Measurements from ENCODE around the gene ASB2. TPM values are rescaled to one million over a fixed set of nuclear protein-coding genes. Genes with fewer than 3 reads are reported as not detected.
A peak's percentile ranks its signal among the peaks of the same experiment; 100 is the strongest.

Gene ASB2
- total and polyA plus RNA-seq, 2 of the 13 experiments (the other 11 are each of a cell fraction or from before 2014, with no cell fraction given), result 0.82 to 4.1 TPM

- TF ChIP-seq ZBTB46 (CRISPR knock-in tag; IDR thresholded peaks at IDR 0.05; ENCODE audit: borderline replicate concordance) (no peak), ZNF687 (CRISPR knock-in tag; IDR thresholded peaks at IDR 0.05) (peak; percentile 78), HDAC1 (CRISPR knock-in tag; IDR thresholded peaks at IDR 0.05) (peak; percentile 43; the same call in 1 of the 2 replicates), FOXA3 (CRISPR knock-in tag; IDR thresholded peaks at IDR 0.05) (0 out of 2 replicates have a peak, but pooled peaks have one; percentile 13), SOX13 (IDR thresholded peaks at IDR 0.05) (no peak), SOX13 (CRISPR knock-in tag; conservative IDR thresholded peaks at IDR 0.05 in 1 of 2, IDR thresholded peaks at IDR 0.05 in 1 of 2) (0 out of 4 replicates have a peak, but pooled peaks of 1 of the 2 experiments have one; percentile 15), STAG1 (CRISPR knock-in tag; IDR thresholded peaks at IDR 0.05) (peak; percentile 63), CHD2 (IDR thresholded peaks at IDR 0.05; ENCODE audit: low read depth, low read length) (no peak), PAF1 (CRISPR knock-in tag; IDR thresholded peaks at IDR 0.05) (no peak), ZNF333 (CRISPR knock-in tag; IDR thresholded peaks at IDR 0.05; ENCODE audit: borderline replicate concordance) (no peak), ZNF350 (CRISPR knock-in tag; IDR thresholded peaks at IDR 0.05; ENCODE audit: borderline replicate concordance, low read depth) (0 out of 2 replicates have a peak, but pooled peaks have one; percentile 47), FIP1L1 (IDR thresholded peaks at IDR 0.05; ENCODE audit: borderline replicate concordance, insufficient read depth, low read depth, low read length) (no peak), ZNF143 (CRISPR knock-in tag; IDR thresholded peaks at IDR 0.05) (no peak), HOXD1 (CRISPR knock-in tag; IDR thresholded peaks at IDR 0.05) (no peak), HOXA5 (CRISPR knock-in tag; IDR thresholded peaks at IDR 0.05) (no peak), ZNF362 (CRISPR knock-in tag; IDR thresholded peaks at IDR 0.05; ENCODE audit: borderline replicate concordance) (no peak), JUNB (CRISPR knock-in tag; IDR thresholded peaks at IDR 0.05; ENCODE audit: borderline replicate concordance) (peak; percentile 44; the same call in 1 of the 2 replicates), TIGD3 (CRISPR knock-in tag; IDR thresholded peaks at IDR 0.05; ENCODE audit: borderline replicate concordance) (no peak), MBD4 (IDR thresholded peaks at IDR 0.05; ENCODE audit: borderline replicate concordance, low read length) (no peak), KDM2A (CRISPR knock-in tag; IDR thresholded peaks at IDR 0.05; ENCODE audit: borderline replicate concordance, low read depth) (peak; percentile 39; the same call in 1 of the 2 replicates), POLR2AphosphoS5 (IDR thresholded peaks at IDR 0.05; ENCODE audit: low read depth, low read length) (no peak), NR2F2 (IDR thresholded peaks at IDR 0.05; ENCODE audit: borderline replicate concordance, low read depth) (no peak)
These were observed 8.6 kb upstream of the ASB2 start (continued) for GRCh38 chr14:93984987-93985410.
